Measurements from ENCODE around the gene C4A.
"Not testable (repeated sequence)": the region's sequence is repeated elsewhere in the genome, so short reads cannot be mapped to it uniquely, and the experiment has no call there.

The C4A gene

DNA sequence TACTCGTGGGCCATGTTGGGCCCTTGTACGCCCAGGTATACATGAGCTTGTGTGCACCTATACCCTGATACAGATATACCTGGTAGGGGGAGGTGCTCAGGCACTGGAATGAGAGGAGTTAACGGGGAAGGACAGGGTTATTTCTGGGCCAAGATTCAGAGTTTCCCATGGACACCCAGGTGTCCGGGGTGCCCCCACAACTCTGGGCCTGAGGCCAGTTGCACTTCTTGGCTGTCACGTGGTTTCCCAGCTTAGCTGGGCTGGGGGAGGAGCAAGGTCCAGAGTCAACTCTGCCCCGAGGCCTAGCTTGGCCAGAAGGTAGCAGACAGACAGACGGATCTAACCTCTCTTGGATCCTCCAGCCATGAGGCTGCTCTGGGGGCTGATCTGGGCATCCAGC lies at the start of gene C4A:
Gene C4A (plus strand): TSS at position 314 of the 400 bp plus-strand sequence. CDS start 51 bp downstream, at position 365.
- DNase-seq (ENCODE audit: extremely low spot score); POLR2A ChIA-PET; CTCF ChIA-PET: not testable (repeated sequence)

GRCh38 chr6:31932137-31932536 lies 49.7 kb upstream of the C4A start:
- DNase-seq (ENCODE audit: extremely low spot score); POLR2A ChIA-PET; CTCF ChIA-PET: not testable (repeated sequence)

- TF ChIP-seq, protein P1, sequence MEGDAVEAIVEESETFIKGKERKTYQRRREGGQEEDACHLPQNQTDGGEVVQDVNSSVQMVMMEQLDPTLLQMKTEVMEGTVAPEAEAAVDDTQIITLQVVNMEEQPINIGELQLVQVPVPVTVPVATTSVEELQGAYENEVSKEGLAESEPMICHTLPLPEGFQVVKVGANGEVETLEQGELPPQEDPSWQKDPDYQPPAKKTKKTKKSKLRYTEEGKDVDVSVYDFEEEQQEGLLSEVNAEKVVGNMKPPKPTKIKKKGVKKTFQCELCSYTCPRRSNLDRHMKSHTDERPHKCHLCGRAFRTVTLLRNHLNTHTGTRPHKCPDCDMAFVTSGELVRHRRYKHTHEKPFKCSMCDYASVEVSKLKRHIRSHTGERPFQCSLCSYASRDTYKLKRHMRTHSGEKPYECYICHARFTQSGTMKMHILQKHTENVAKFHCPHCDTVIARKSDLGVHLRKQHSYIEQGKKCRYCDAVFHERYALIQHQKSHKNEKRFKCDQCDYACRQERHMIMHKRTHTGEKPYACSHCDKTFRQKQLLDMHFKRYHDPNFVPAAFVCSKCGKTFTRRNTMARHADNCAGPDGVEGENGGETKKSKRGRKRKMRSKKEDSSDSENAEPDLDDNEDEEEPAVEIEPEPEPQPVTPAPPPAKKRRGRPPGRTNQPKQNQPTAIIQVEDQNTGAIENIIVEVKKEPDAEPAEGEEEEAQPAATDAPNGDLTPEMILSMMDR (IDR thresholded peaks at IDR 0.05; ENCODE audit: control extremely low read depth, extremely low read depth, low read depth, missing control alignments) = no peak
- no peak for DNase-seq (ENCODE audit: extremely low spot score)
- ChIA-PET CTCF (no interaction called here), POLR2A (no interaction called here)
Measured at GRCh38 chr6:31933537-31933936, 48.3 kb upstream of the C4A start.

DNA sequence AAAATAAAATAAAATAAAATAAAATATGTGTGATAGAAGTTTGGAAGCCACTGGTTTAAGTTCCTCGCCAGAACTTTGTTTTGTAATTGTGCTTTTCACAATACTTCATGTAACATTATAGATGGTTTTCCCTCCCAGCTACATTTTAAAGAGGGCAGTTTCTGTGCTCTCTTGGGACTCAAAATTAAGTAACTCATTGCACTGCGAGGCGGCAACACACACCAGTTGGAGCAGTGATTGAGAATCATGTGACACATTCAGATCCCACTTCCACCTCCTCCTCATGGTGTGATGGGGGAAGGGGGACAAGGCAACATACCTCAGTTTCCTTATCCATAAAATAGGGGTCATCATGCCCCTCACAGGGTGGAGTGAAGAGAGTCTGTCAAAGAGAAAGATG lies 46.8 kb upstream of the C4A start:
- POLR2A ChIA-PET = no interaction called here
- CTCF ChIA-PET = no interaction called here
- no peak for DNase-seq (ENCODE audit: extremely low spot score)
- TF ChIP-seq, protein P1 (IDR thresholded peaks at IDR 0.05; ENCODE audit: control extremely low read depth, extremely low read depth, low read depth, missing control alignments) = no peak

GRCh38 chr6:31935823-31936222 lies 46.0 kb upstream of the C4A start:
- POLR2A ChIA-PET = no interaction called here
- CTCF ChIA-PET = interaction anchor here (0.9 kb wide), 1 partner anchor 16 kb away, joined by 4 read pairs; no protein-coding TSS in a partner anchor

GRCh38 chr6:31940256-31940664 lies 41.6 kb upstream of the C4A start:
- no peak for DNase-seq (ENCODE audit: extremely low spot score)
- ChIA-PET POLR2A (no interaction called here), CTCF (interaction anchor here (1.1 to 5.7 kb wide), 5 partner anchors 12 to 63 kb away, joined by 3 to 35 read pairs (median 8); partner anchors contain the start of gene SKIC2)
- TF ChIP-seq, protein P1 (IDR thresholded peaks at IDR 0.05; ENCODE audit: control extremely low read depth, extremely low read depth, low read depth, missing control alignments) = no peak

More at GRCh38 chr6:31935823-31936222, 46.0 kb upstream of the C4A start:
- DNase-seq (ENCODE audit: extremely low spot score) = no peak
- TF ChIP-seq, protein P1 (IDR thresholded peaks at IDR 0.05; ENCODE audit: control extremely low read depth, extremely low read depth, low read depth, missing control alignments) = no peak

DNA sequence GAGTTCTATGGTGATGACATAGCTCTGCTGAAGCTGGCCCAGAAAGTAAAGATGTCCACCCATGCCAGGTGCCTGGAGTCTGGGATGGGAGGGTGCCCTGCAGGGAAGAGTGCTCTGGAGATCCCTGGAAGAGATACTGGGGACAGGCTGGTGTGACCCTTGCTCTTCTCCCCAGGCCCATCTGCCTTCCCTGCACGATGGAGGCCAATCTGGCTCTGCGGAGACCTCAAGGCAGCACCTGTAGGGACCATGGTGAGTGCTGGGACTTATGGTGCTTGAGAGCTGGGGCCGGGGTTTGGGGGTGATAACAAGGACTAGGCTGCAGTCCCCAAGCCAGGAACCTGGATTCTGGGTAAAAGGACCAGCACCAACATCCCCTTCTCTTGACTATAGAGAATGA lies 38.1 kb upstream of the C4A start:
- ChIA-PET CTCF (no interaction called here), POLR2A (interaction anchor here (0.5 to 0.6 kb wide), 2 partner anchors 28 to 147 kb away, joined by 6 to 8 read pairs; no protein-coding TSS in a partner anchor)
- no peak for DNase-seq (ENCODE audit: extremely low spot score)
- TF ChIP-seq, protein P1 (IDR thresholded peaks at IDR 0.05; ENCODE audit: control extremely low read depth, extremely low read depth, low read depth, missing control alignments) = no peak

DNA sequence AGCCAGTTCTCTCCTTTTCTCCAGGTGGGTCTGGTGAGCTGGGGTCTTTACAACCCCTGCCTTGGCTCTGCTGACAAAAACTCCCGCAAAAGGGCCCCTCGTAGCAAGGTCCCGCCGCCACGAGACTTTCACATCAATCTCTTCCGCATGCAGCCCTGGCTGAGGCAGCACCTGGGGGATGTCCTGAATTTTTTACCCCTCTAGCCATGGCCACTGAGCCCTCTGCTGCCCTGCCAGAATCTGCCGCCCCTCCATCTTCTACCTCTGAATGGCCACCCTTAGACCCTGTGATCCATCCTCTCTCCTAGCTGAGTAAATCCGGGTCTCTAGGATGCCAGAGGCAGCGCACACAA lies 36.7 kb upstream of the C4A start:
- no peak for DNase-seq (ENCODE audit: extremely low spot score)
- ChIA-PET POLR2A (interaction anchor here (1.0 kb wide), 1 partner anchor 29 kb away, joined by 5 read pairs; no protein-coding TSS in a partner anchor), CTCF (interaction anchor here (1.2 kb wide), 3 partner anchors 13 to 347 kb away, joined by 3 to 5 read pairs (median 3); no protein-coding TSS in a partner anchor)
- TF ChIP-seq, protein P1 (IDR thresholded peaks at IDR 0.05; ENCODE audit: control extremely low read depth, extremely low read depth, low read depth, missing control alignments) = no peak
